Measurements from ENCODE around the gene RERGL.

Gene RERGL

DNA sequence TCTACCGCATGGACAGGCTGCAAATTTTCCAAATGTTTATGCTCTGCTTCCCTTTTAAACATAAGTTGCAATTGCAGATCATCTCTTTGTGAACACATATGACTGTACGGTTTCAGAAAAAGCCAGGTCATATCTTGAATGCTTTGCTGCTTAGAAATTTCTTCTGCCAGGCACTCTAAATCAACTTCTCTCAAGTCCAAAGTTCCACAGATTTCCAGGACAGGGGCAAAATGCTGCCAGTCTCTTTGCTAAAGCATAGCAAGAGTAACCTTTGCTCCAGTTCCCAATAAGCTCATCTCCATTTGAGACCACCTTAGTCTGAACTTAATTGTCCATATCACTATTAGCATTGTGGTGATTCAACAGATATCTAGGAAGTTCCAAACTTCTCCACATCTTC, 13.6 kb upstream of the RERGL start:
- no peaks in the 10 kb centered on the region for H3K27me3 ChIP-seq (ENCODE audit: insufficient read depth, poor library complexity, severe bottlenecking)
- H3K4me3 ChIP-seq (replicated peaks; ENCODE audit: insufficient read depth, low read length): no peak overlapping the region
- TF ChIP-seq, protein P1, sequence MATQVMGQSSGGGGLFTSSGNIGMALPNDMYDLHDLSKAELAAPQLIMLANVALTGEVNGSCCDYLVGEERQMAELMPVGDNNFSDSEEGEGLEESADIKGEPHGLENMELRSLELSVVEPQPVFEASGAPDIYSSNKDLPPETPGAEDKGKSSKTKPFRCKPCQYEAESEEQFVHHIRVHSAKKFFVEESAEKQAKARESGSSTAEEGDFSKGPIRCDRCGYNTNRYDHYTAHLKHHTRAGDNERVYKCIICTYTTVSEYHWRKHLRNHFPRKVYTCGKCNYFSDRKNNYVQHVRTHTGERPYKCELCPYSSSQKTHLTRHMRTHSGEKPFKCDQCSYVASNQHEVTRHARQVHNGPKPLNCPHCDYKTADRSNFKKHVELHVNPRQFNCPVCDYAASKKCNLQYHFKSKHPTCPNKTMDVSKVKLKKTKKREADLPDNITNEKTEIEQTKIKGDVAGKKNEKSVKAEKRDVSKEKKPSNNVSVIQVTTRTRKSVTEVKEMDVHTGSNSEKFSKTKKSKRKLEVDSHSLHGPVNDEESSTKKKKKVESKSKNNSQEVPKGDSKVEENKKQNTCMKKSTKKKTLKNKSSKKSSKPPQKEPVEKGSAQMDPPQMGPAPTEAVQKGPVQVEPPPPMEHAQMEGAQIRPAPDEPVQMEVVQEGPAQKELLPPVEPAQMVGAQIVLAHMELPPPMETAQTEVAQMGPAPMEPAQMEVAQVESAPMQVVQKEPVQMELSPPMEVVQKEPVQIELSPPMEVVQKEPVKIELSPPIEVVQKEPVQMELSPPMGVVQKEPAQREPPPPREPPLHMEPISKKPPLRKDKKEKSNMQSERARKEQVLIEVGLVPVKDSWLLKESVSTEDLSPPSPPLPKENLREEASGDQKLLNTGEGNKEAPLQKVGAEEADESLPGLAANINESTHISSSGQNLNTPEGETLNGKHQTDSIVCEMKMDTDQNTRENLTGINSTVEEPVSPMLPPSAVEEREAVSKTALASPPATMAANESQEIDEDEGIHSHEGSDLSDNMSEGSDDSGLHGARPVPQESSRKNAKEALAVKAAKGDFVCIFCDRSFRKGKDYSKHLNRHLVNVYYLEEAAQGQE (IDR thresholded peaks at IDR 0.05; ENCODE audit: insufficient replicate concordance, low read depth): no peak
- TF ChIP-seq GABPA (IDR thresholded peaks at IDR 0.05; ENCODE audit: low read depth): no peak
- no peak overlapping the region for H3K27ac ChIP-seq (replicated peaks)
- DNase-seq (ENCODE audit: low read depth in 1 of 2, low spot score in 1 of 2): no peak

DNA sequence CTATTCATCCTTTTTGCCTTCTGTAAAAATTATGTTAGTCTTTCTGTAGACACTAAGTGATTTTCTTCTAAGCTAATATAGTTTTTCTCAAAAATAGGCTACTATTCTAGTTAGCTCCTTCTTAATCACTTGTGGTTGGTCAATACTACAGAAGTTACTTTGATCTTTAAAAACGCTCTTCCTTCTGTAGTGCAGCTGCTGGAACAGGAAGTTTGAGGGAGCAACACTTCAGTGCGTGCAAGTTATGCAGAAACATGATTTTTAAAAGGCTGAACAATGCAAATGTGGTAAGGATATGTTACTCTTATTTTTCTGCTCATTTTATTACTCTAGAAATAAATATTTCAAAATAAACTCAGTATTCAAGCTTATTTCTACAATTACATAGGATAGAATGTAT, 11.1 kb upstream of the RERGL start:
- DNase-seq (ENCODE audit: low read depth in 1 of 2, low spot score in 1 of 2): no peak
- Histone ChIP-seq H3K27ac (replicated peaks) (no peak overlapping the region), H3K4me3 (replicated peaks; ENCODE audit: insufficient read depth, low read length) (no peak overlapping the region), H3K27me3 (ENCODE audit: insufficient read depth, poor library complexity, severe bottlenecking) (no peaks in the 10 kb centered on the region)
- TF ChIP-seq GABPA (IDR thresholded peaks at IDR 0.05; ENCODE audit: low read depth): no peak
- TF ChIP-seq, protein P2, sequence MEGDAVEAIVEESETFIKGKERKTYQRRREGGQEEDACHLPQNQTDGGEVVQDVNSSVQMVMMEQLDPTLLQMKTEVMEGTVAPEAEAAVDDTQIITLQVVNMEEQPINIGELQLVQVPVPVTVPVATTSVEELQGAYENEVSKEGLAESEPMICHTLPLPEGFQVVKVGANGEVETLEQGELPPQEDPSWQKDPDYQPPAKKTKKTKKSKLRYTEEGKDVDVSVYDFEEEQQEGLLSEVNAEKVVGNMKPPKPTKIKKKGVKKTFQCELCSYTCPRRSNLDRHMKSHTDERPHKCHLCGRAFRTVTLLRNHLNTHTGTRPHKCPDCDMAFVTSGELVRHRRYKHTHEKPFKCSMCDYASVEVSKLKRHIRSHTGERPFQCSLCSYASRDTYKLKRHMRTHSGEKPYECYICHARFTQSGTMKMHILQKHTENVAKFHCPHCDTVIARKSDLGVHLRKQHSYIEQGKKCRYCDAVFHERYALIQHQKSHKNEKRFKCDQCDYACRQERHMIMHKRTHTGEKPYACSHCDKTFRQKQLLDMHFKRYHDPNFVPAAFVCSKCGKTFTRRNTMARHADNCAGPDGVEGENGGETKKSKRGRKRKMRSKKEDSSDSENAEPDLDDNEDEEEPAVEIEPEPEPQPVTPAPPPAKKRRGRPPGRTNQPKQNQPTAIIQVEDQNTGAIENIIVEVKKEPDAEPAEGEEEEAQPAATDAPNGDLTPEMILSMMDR (IDR thresholded peaks at IDR 0.05; ENCODE audit: insufficient read depth, low read length): no peak
- TF ChIP-seq, protein P1 (IDR thresholded peaks at IDR 0.05; ENCODE audit: insufficient replicate concordance, low read depth): no peak
- TF ChIP-seq POLR2AphosphoS5 (IDR thresholded peaks at IDR 0.05; ENCODE audit: low read depth): no peak
- TF ChIP-seq SPI1 (IDR thresholded peaks at IDR 0.05; ENCODE audit: borderline replicate concordance, low read depth): no peak

GRCh38 chr12:18084080-18084479, 5.9 kb downstream of the RERGL start:
- Histone ChIP-seq H3K27ac (replicated peaks) (no peak overlapping the region), H3K4me3 (replicated peaks; ENCODE audit: insufficient read depth, low read length) (no peak overlapping the region), H3K27me3 (ENCODE audit: insufficient read depth, poor library complexity, severe bottlenecking) (no peaks in the 10 kb centered on the region)
- TF ChIP-seq, protein P1 (IDR thresholded peaks at IDR 0.05; ENCODE audit: insufficient replicate concordance, low read depth): no peak
- TF ChIP-seq POLR2AphosphoS5 (IDR thresholded peaks at IDR 0.05; ENCODE audit: low read depth) (no peak), GABPA (IDR thresholded peaks at IDR 0.05; ENCODE audit: low read depth) (no peak), SPI1 (IDR thresholded peaks at IDR 0.05; ENCODE audit: borderline replicate concordance, low read depth) (no peak)
- TF ChIP-seq, protein P2 (IDR thresholded peaks at IDR 0.05; ENCODE audit: insufficient read depth, low read length): no peak
- no peak for DNase-seq (ENCODE audit: low read depth in 1 of 2, low spot score in 1 of 2)
